K562 (cell line): Measurements from ENCODE around the gene MMP12. TPM values are rescaled to one million over a fixed set of nuclear protein-coding genes. Genes with fewer than 3 reads are reported as not detected.

Experiments used
- CGGBP1 ChIP-seq: fragments of 250-450 bp; sonication (Bioruptor Pico); IDR thresholded peaks from 2 replicates; pipeline ENCODE4 v1.9.0; 2021; ENCODE audit warnings: mild to moderate bottlenecking
- HES1 ChIP-seq: fragments of 450-650 bp; IDR thresholded peaks from 2 replicates; pipeline ENCODE4 v1.6.1; 2016; ENCODE audit warnings: low read depth, mild to moderate bottlenecking, moderate library complexity
- HMGN3 ChIP-seq: IDR thresholded peaks from 2 replicates; pipeline ENCODE4 v1.6.1; 2011; ENCODE audit warnings: borderline replicate concordance, low read depth, mild to moderate bottlenecking, mixed read lengths, low read length; ENCODE audit not compliant: insufficient read length; ENCODE audit errors: extremely low read depth
- PRPF4 ChIP-seq: fragments of 200-400 bp; formaldehyde crosslinking; IDR thresholded peaks from one replicate; pipeline ENCODE4 v1.6.1; 2017; ENCODE audit warnings: low read length, low read depth, mild to moderate bottlenecking; ENCODE audit not compliant: insufficient read depth, poor library complexity, severe bottlenecking
- SMAD2 ChIP-seq: fragments of 150-350 bp; IDR thresholded peaks from 2 replicates; pipeline ENCODE4 v1.6.1; 2014; ENCODE audit warnings: low read depth, mild to moderate bottlenecking, low read length
- ZKSCAN8 ChIP-seq: fragments of 200-800 bp; sonication (Bioruptor generic); IDR thresholded peaks from 2 replicates; pipeline ENCODE4 v1.6.1; 2016; ENCODE audit warnings: missing genetic modification characterization, missing compliant biosample characterization
- ZNF407 ChIP-seq: fragments of 450-650 bp; IDR thresholded peaks from 2 replicates; pipeline ENCODE4 v1.6.1; 2016; ENCODE audit warnings: low read depth
- polyA plus RNA-seq, 8 experiments: library from polyadenylated mRNA; depleted of rRNA in 4 of 8; stranded (reverse) in 5 of 8; unstranded in 3 of 8; fragments of >200 nt; fragmentation: Nextera tagmentation in 2 of 8; fragmentation: Illumina TruSeq in 1 of 8; extraction: Ambion mirVana in 2 of 8; extraction: Trizol in 1 of 8; gene quantifications; 2 replicates each; pipeline versions ENCODE4 v1.2.1 to v1.2.3, GENCODE V29; 2011 to 2014; ENCODE audit warnings: inconsistent platforms in 1 of 8, missing spikeins in 1 of 8
- total RNA-seq, 7 experiments: library from RNA; depleted of rRNA in 6 of 7; stranded (reverse); fragments of >200 nt in 6 of 7; fragmentation: Illumina TruSeq in 2 of 7; extraction: Trizol in 2 of 7; gene quantifications; 2 replicates each; pipeline versions ENCODE4 v1.2.1 to v1.2.3, GENCODE V29; 2011 to 2021; ENCODE audit warnings: low replicate concordance in 1 of 7

MMP12 gene
- total and polyA plus RNA-seq, 9 of the 15 experiments (the other 6 are each of a cell fraction or from before 2014, with no cell fraction given) = not detected

- TF ChIP-seq ZNF407 (no peak), HMGN3 (no peak), PRPF4 (no peak), SMAD2 (no peak), ZKSCAN8 (no peak), HES1 (no peak), CGGBP1 (CRISPR knock-in tag) (no peak)
Measured at GRCh38 chr11:102921587-102922220, 46.9 kb upstream of the MMP12 start (continued).
